ENCODE measurements around the gene ALX4.

ALX4 gene

GRCh38 chr11:44264438-44264749 lies 45.5 kb downstream of the ALX4 start:
- Histone ChIP-seq H3K36me3 (ENCODE audit: insufficient read depth, low read length) (no peaks in the 10 kb centered on the region), H3K27ac (ENCODE audit: low read length) (no peak overlapping the region), H3K9ac (ENCODE audit: low read depth, low read length) (no peak overlapping the region), H3K4me3 (ENCODE audit: low read depth in 1 of 2, low read length in 2 of 2) (no peak overlapping the region), H3K4me2 (ENCODE audit: insufficient read depth, low read length) (no peak overlapping the region), H2AFZ (ENCODE audit: low read depth, low read length) (no peak overlapping the region), H3K9me3 (ENCODE audit: insufficient read depth, low read length, severe bottlenecking) (no peaks in the 10 kb centered on the region), H3K79me2 (ENCODE audit: insufficient read depth, low read length) (no peaks in the 10 kb centered on the region), H3K27me3 (ENCODE audit: insufficient read depth, low read length, poor library complexity) (no peaks in the 10 kb centered on the region), H3K4me1 (ENCODE audit: insufficient read depth, low read length) (no peaks in the 10 kb centered on the region), H4K20me1 (ENCODE audit: insufficient read depth, low read length) (0 out of 2 replicates have a peak, but pooled peaks cover 4% of the 10 kb centered on the region)
- TF ChIP-seq EZH2 (IDR thresholded peaks at IDR 0.05; ENCODE audit: borderline replicate concordance, low read depth, low read length, severe bottlenecking) (no peak), CTCF (IDR thresholded peaks at IDR 0.05; ENCODE audit: borderline replicate concordance, extremely low read depth, low read length, poor library complexity, severe bottlenecking) (no peak)
- ATAC-seq (ENCODE audit: insufficient read depth, low read depth) (no peak), DNase-seq (no peak)

GRCh38 chr11:44263738-44264437 lies 46.1 kb downstream of the ALX4 start:
- H4K20me1 ChIP-seq (ENCODE audit: insufficient read depth, low read length), result 0 out of 2 replicates have a peak, but pooled peaks cover 7% of the 10 kb centered on the region
- DNase-seq (no peak), ATAC-seq (ENCODE audit: insufficient read depth, low read depth) (no peak)
- TF ChIP-seq EZH2 (IDR thresholded peaks at IDR 0.05; ENCODE audit: borderline replicate concordance, low read depth, low read length, severe bottlenecking), result no peak
- TF ChIP-seq CTCF (IDR thresholded peaks at IDR 0.05; ENCODE audit: borderline replicate concordance, extremely low read depth, low read length, poor library complexity, severe bottlenecking), result no peak
- H3K4me3 ChIP-seq (ENCODE audit: low read depth in 1 of 2, low read length in 2 of 2), result no peak overlapping the region
- no peak overlapping the region for H3K4me2 ChIP-seq (ENCODE audit: insufficient read depth, low read length)
- H3K9ac ChIP-seq (ENCODE audit: low read depth, low read length), result no peak overlapping the region
- no peaks in the 10 kb centered on the region for H3K27me3 ChIP-seq (ENCODE audit: insufficient read depth, low read length, poor library complexity)
- no peak overlapping the region for H3K27ac ChIP-seq (ENCODE audit: low read length)
- no peak overlapping the region for H2AFZ ChIP-seq (ENCODE audit: low read depth, low read length)
- no peaks in the 10 kb centered on the region for H3K79me2 ChIP-seq (ENCODE audit: insufficient read depth, low read length)
- H3K9me3 ChIP-seq (ENCODE audit: insufficient read depth, low read length, severe bottlenecking), result no peaks in the 10 kb centered on the region
- no peaks in the 10 kb centered on the region for H3K36me3 ChIP-seq (ENCODE audit: insufficient read depth, low read length)
- H3K4me1 ChIP-seq (ENCODE audit: insufficient read depth, low read length), result no peaks in the 10 kb centered on the region

- H3K27ac ChIP-seq (ENCODE audit: low read length), result no peak overlapping the region
- no peaks in the 10 kb centered on the region for H3K79me2 ChIP-seq (ENCODE audit: insufficient read depth, low read length)
- ATAC-seq (ENCODE audit: insufficient read depth, low read depth), result no peak
- TF ChIP-seq CTCF (IDR thresholded peaks at IDR 0.05; ENCODE audit: borderline replicate concordance, extremely low read depth, low read length, poor library complexity, severe bottlenecking) (no peak), EZH2 (IDR thresholded peaks at IDR 0.05; ENCODE audit: borderline replicate concordance, low read depth, low read length, severe bottlenecking) (no peak)
- DNase-seq, result no peak
- H3K4me3 ChIP-seq (ENCODE audit: low read depth in 1 of 2, low read length in 2 of 2), result no peak overlapping the region
- H3K27me3 ChIP-seq (ENCODE audit: insufficient read depth, low read length, poor library complexity), result no peaks in the 10 kb centered on the region
- H3K9me3 ChIP-seq (ENCODE audit: insufficient read depth, low read length, severe bottlenecking), result no peaks in the 10 kb centered on the region
- no peaks in the 10 kb centered on the region for H3K4me1 ChIP-seq (ENCODE audit: insufficient read depth, low read length)
- no peak overlapping the region for H2AFZ ChIP-seq (ENCODE audit: low read depth, low read length)
- 0 out of 2 replicates have a peak, but pooled peaks cover 7% of the 10 kb centered on the region for H4K20me1 ChIP-seq (ENCODE audit: insufficient read depth, low read length)
- H3K36me3 ChIP-seq (ENCODE audit: insufficient read depth, low read length), result no peaks in the 10 kb centered on the region
- no peak overlapping the region for H3K4me2 ChIP-seq (ENCODE audit: insufficient read depth, low read length)
- no peak overlapping the region for H3K9ac ChIP-seq (ENCODE audit: low read depth, low read length)
These were observed 47.9 kb downstream of the ALX4 start for GRCh38 chr11:44261800-44262591.

Measured in DND-41 (cell line).